ENCODE data around the gene NRBP1.

The NRBP1 gene

GRCh38 chr2:27380626-27381545, 47.5 kb upstream of the NRBP1 start, which contains the start of gene ZNF513 (continued):
- 0 out of 2 replicates have a peak, but pooled peaks have one; percentile 41 for TF ChIP-seq ZNF610 (tag by site-specific recombination; IDR thresholded peaks at IDR 0.05; ENCODE audit: borderline replicate concordance)
- no peak for TF ChIP-seq ZNF624 (tag by site-specific recombination; IDR thresholded peaks at IDR 0.05)
- no peak for TF ChIP-seq ZBTB44 (tag by site-specific recombination; IDR thresholded peaks at IDR 0.05)
- peak; percentile 27; the same call in 1 of the 2 replicates for TF ChIP-seq TCF7L2 (IDR thresholded peaks at IDR 0.05; ENCODE audit: borderline replicate concordance, low read depth, low read length)
- no peak for TF ChIP-seq ZNF16 (tag by site-specific recombination; IDR thresholded peaks at IDR 0.05; ENCODE audit: low read depth)
- TF ChIP-seq ZSCAN23 (tag by site-specific recombination; IDR thresholded peaks at IDR 0.05), result no peak
- no peak for TF ChIP-seq ZNF211 (tag by site-specific recombination; IDR thresholded peaks at IDR 0.05; ENCODE audit: low read depth)
- no peak; the same call in 1 of the 2 replicates for TF ChIP-seq EGR2 (tag by site-specific recombination; IDR thresholded peaks at IDR 0.05; ENCODE audit: low read depth)
- TF ChIP-seq ZNF157 (tag by site-specific recombination; IDR thresholded peaks at IDR 0.05), result no peak
- TF ChIP-seq ZNF660 (tag by site-specific recombination; IDR thresholded peaks at IDR 0.05), result no peak
- TF ChIP-seq ZNF48 (tag by site-specific recombination; IDR thresholded peaks at IDR 0.05), result no peak
- TF ChIP-seq, protein P1, sequence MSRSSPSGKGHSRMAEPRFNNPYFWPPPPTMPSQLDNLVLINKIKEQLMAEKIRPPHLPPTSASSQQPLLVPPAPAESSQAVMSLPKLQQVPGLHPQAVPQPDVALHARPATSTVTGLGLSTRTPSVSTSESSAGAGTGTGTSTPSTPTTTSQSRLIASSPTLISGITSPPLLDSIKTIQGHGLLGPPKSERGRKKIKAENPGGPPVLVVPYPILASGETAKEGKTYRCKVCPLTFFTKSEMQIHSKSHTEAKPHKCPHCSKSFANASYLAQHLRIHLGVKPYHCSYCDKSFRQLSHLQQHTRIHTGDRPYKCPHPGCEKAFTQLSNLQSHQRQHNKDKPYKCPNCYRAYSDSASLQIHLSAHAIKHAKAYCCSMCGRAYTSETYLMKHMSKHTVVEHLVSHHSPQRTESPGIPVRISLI (tag by site-specific recombination; IDR thresholded peaks at IDR 0.05), result peak; percentile 43; the same call in 1 of the 2 replicates
- TF ChIP-seq ZNF391 (tag by site-specific recombination; IDR thresholded peaks at IDR 0.05; ENCODE audit: borderline replicate concordance, low read depth), result no peak; the same call in 1 of the 2 replicates
- TF ChIP-seq MEIS1 (CRISPR knock-in tag; IDR thresholded peaks at IDR 0.05; ENCODE audit: borderline replicate concordance), result no peak
- TF ChIP-seq ZNF518A (tag by site-specific recombination; conservative IDR thresholded peaks at IDR 0.05; ENCODE audit: low read depth), result peak; percentile 84
- TF ChIP-seq ZNF223 (tag by site-specific recombination; IDR thresholded peaks at IDR 0.05), result no peak
- no peak for TF ChIP-seq ZNF585B (tag by site-specific recombination; IDR thresholded peaks at IDR 0.05)
- TF ChIP-seq ZNF510 (tag by site-specific recombination; IDR thresholded peaks at IDR 0.05; ENCODE audit: insufficient replicate concordance), result no peak

Measured in HEK293 (cell line).